HG03103 (cell line): Measurements from ENCODE around the gene FXYD7.
"Not testable (repeated sequence)": the region's sequence is repeated elsewhere in the genome, so short reads cannot be mapped to it uniquely, and the experiment has no call there.

Experiments used
- ATAC-seq: cut with Tn5 transposase; IDR thresholded peaks from one replicate; pipeline ENCODE4 v1.9.1; 2021; ENCODE audit warnings: low read depth; ENCODE audit not compliant: unreplicated experiment

The FXYD7 gene

DNA sequence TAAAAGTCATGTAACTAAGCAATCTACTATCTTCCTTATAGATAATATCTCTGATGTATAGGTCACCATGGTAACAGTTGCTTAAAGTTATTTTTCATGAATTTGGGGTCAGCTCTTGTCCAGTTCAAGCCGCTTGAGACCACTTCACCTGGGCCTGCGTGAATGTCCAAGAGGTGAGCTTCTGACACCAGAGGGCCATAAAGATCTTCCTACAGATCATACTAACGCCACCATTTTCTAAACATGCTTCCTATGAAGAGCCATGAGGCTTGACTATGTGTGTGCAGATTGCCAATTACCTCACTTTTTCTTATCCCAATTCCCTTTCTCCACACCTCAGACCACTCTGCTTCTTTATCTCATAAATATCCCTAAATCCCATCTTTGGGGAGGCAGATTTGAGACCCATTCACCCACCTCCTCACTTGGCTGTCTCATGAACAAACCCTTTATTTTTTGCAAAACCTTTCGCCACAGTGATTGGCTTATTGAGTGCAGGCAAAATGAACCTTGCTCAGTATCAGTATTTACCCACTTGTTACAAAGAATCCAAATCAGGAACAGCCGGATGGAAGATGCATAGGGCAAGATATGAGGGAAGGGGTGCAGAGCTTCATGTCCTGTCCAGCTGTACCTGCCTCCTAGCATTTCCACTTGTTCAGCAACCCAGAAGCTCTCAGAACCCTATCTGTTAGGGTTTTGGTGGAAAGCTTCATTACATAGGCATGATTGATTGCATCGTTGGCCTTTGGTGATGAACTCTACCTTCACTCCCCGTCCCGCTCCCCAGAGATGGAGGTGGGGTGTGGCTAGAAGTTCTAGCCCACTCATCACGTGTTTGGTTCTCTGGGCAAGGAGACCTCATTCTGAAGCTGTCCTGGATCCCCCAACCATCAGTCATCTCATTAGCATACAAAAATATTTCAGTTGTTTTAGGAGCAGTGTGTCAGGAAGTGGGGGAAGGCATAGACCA, 51.2 kb downstream of the FXYD7 start:
- no peak for ATAC-seq

DNA sequence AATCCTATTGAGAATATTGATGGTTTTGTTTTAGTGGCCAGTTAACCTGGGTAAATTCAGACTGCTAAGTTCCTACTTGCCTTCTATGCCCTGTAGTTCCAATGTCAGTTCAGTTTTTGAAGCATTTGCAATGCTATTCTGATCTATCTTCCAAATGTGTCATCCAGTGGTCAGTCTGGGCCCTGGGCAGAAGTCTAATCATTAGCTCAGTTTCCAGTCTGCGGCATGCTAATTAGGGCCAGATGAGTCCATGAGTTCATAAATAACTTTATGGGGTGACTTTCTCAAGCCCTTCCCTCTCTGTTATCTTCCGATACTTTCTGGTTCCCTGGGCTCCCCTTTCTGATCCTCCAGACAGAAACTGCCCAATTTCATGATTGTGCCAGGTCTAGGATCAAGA, 52.8 kb downstream of the FXYD7 start:
- no peak for ATAC-seq

DNA sequence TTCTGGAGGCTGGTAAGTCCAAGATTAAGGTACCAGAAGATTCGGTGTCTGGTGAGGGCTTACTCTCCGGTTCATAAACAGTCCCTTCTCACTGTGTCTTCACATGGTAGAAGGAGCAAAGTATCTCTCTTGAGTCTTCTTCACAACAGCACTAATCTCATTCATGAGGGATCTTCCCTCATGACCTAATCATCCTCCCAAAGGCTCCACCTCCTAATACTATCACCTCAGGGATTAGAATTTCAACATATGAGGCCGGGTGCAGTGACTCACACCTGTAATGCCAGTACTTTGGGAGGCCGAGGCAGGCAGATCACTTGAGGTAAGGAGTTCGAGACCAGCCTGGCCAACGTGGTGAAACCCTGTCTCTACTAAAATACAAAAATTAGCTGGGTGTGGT, 53.8 kb downstream of the FXYD7 start:
- not testable (repeated sequence) for ATAC-seq

DNA sequence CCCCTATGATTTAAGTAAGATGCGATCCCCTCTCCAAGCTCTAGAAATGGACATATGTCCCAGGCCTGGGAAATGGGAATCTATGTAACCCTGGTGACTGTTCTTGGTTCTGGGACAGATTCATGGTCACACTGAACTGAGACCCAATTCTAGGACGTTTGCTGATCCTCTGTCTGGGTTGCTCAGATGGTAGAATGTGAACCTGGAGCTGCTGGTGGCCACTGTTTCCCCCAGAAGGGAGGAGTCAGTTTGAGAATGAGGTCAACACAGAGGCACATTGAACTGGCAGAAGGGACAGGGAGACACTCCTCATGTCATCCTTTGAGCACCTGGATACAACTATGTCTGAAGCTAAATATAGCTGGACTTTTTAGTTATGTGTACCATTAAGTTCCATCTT, 56.4 kb downstream of the FXYD7 start:
- no peak for ATAC-seq

DNA sequence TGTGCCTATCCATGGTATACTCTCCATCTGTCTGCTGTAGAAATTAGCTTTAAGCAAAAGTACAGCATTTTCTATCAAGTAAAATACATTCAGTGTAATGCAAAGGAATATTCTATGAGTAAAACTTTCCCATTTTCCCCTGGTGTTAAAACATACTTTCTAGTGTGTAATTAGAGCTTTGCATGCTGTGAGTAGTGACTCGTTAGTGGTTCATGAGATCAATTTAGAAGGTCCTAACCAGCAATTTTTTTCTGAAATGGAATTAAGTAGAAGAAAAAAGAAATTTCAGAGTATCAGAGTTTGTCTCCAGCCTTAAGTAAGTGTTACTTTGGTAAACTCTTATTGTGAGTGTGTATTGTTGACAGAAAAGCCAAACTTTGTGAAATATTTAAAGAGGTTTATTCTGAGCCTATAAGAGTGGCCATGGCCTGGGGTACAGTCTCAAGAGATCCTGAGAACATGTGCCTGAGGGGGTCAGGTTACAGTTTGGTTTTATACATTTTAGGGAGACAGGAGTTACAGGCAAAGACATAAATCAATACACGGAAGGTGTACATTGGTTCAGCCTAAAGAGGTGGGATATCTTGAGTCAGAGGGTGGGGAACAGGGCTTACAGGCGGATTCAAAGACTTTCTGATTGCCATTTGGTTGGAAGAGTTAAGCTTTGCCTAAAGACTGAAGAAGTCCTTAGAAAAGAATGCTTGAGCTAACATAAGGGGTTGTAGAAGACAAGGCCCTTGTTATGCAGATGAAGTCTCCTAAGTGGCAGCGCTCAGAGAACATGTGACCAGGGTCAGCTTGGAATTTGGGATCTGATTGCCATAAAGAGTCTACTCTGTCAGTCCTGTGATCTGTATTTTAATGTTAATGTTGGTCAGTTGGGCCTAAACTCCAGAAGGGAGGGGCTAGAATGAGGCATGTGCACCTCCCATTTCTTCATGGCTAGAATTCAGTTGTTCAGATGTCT, 60.0 kb downstream of the FXYD7 start:
- ATAC-seq = no peak
